Right lobe of liver (tissue), 6 donors: Measurements from ENCODE around the gene PTK6. TPM values are rescaled to one million over a fixed set of nuclear protein-coding genes. Genes with fewer than 3 reads are reported as not detected.

ENCODE experiments used
- ATAC-seq, 4 donors: fragments of 200-7000 bp; cut with Tn5 transposase; one replicate each; pipeline ENCODE4 v1.9.1; 2020; ENCODE audit warnings: mild to moderate bottlenecking in 4 of 4, moderate library complexity in 4 of 4
- DNase-seq, 3 donors: peaks; one replicate each; pipeline ENCODE4 v3.0.0-alpha.2; 2020
- H3K27ac ChIP-seq, 3 donors: fragments of 200-600 bp; one replicate each; pipeline ENCODE4 v1.8.0; 2022
- H3K27me3 ChIP-seq, 2 donors: fragments of 200-600 bp; one replicate each; pipeline ENCODE4 v1.8.0; 2022
- H3K36me3 ChIP-seq, 4 donors: fragments of 200-600 bp; sonication (generic) in 1 of 4; one replicate each; pipeline versions ENCODE4 v1.5.1 to v1.8.0; 2017 to 2022; ENCODE audit warnings: control low read depth in 1 of 4
- H3K4me1 ChIP-seq, 4 donors: fragments of 200-600 bp; sonication (generic) in 1 of 4; one replicate each; pipeline versions ENCODE4 v1.5.1 to v1.8.0; 2017 to 2022; ENCODE audit warnings: control low read depth in 1 of 4
- H3K4me3 ChIP-seq, 3 donors: fragments of 200-600 bp; one replicate each; pipeline ENCODE4 v1.8.0; 2022
- H3K9me3 ChIP-seq, 4 donors: fragments of 200-600 bp; sonication (generic) in 1 of 4; one replicate each; pipeline versions ENCODE4 v1.5.1 to v1.8.0; 2017 to 2022; ENCODE audit warnings: control low read depth in 1 of 4
- CTCF ChIP-seq, 4 donors: fragments of 200-600 bp in 3 of 4; fragments of 450-650 bp in 1 of 4; IDR thresholded peaks; one replicate each; pipeline versions ENCODE4 v1.5.1 to v1.8.0; 2016 to 2022; ENCODE audit warnings: antibody characterized with exemption in 4 of 4, mild to moderate bottlenecking in 2 of 4
- POLR2A ChIP-seq: fragments of 450-650 bp; IDR thresholded peaks from one replicate; pipeline ENCODE4 v1.6.1; 2017; ENCODE audit warnings: antibody characterized with exemption, mild to moderate bottlenecking
- WGBS: methylation state at CpG from one replicate; pipeline ENCODE4 v1.1.6; 2018; ENCODE audit warnings: low coverage, low lambda C conversion rate; ENCODE audit not compliant: insufficient coverage; ENCODE audit errors: missing lambda C conversion rate; 5-methylcytosine and 5-hydroxymethylcytosine counted together
- intact Hi-C, 2 donors: fragments of 100-400 bp; cut with DNase I; formaldehyde crosslinking; loops; one replicate each; pipeline versions ENCODE4 v1.11.2 to v1.14.1; 2022
- total RNA-seq, 6 experiments: library from RNA; depleted of rRNA in 2 of 6; stranded (reverse); fragments of >200 nt in 2 of 6; fragmentation: NEBNext Ultra II Directional in 3 of 6; extraction: Animal tissue kit (Norgen Biotek cat#: 25700) in 3 of 6; gene quantifications; one replicate each; pipeline versions ENCODE4 v1.1.0 to v1.2.4, GENCODE V29; 2016 to 2023
- donor health status: DM: no; HTN: yes; CAD: no.
- donor health status: DM: no; HTN: no; CAD: no.
- donor health status: DM: no; HTN: no; CAD: no.
- donor health status: DM: no; HTN: yes; CAD: no.
- donor health status: DM: no; HTN: yes; CAD: no.

PTK6 gene
- total RNA-seq, 6 experiments from 2014 or later = 0.78 to 11.0 (median 3.6) TPM

GRCh38 chr20:63525971-63526370, 11.2 kb downstream of the PTK6 start:
- DNase-seq = peak in 1 of 3 donors; percentile 34
- TF ChIP-seq CTCF (IDR thresholded peaks at IDR 0.05) (no peak), POLR2A (no peak)
- intact Hi-C loops = no loop called here

GRCh38 chr20:63525185-63525584, 12.0 kb downstream of the PTK6 start:
- H3K9me3 ChIP-seq = no peaks in the 10 kb centered on the region
- ATAC-seq (no peak), DNase-seq (no peak)
- WGBS = 78% methylated on average over 3 of the region's 3 CpGs
- TF ChIP-seq POLR2A (no peak), CTCF (IDR thresholded peaks at IDR 0.05) (no peak)
- intact Hi-C loops = no loop called here
- peaks cover 0 to 7% (median 2%) of the 10 kb centered on the region in 4 donors for H3K4me1 ChIP-seq
- H3K4me3 ChIP-seq = no peak overlapping the region
- H3K27ac ChIP-seq = no peak overlapping the region
- no peaks in the 10 kb centered on the region for H3K36me3 ChIP-seq
- H3K27me3 ChIP-seq = no peaks in the 10 kb centered on the region

More at GRCh38 chr20:63525971-63526370, 11.2 kb downstream of the PTK6 start:
- Histone ChIP-seq H3K4me1 (peaks cover 0 to 6% (median 2%) of the 10 kb centered on the region in 4 donors), H3K4me3 (no peak overlapping the region), H3K27me3 (no peaks in the 10 kb centered on the region), H3K27ac (no peak overlapping the region), H3K36me3 (no peaks in the 10 kb centered on the region), H3K9me3 (no peaks in the 10 kb centered on the region)
- 6% methylated on average over 2 of the region's 2 CpGs for WGBS
- ATAC-seq = no peak

GRCh38 chr20:63522981-63523611, 14.1 kb downstream of the PTK6 start:
- no peak for ATAC-seq
- H3K27ac ChIP-seq = no peak overlapping the region
- WGBS = no CpG with 5 or more reads among the region's 11 CpGs
- no peaks in the 10 kb centered on the region for H3K27me3 ChIP-seq
- peak in 2 of 3 donors; percentile 28 to 53 for DNase-seq
- no peak overlapping the region for H3K4me3 ChIP-seq
- intact Hi-C loops = no loop called here
- H3K4me1 ChIP-seq = peaks cover 0 to 10% (median 2%) of the 10 kb centered on the region in 4 donors
- TF ChIP-seq POLR2A (no peak), CTCF (IDR thresholded peaks at IDR 0.05) (no peak)
- H3K9me3 ChIP-seq = no peaks in the 10 kb centered on the region
- H3K36me3 ChIP-seq = no peaks in the 10 kb centered on the region

GRCh38 chr20:63522091-63522868, 14.9 kb downstream of the PTK6 start:
- ATAC-seq (no peak), DNase-seq (peak; percentile 21 to 48 (median 42))
- H3K4me3 ChIP-seq = no peak overlapping the region
- no peak overlapping the region for H3K27ac ChIP-seq
- H3K9me3 ChIP-seq = no peaks in the 10 kb centered on the region
- H3K36me3 ChIP-seq = no peaks in the 10 kb centered on the region
- intact Hi-C loops = no loop called here
- TF ChIP-seq POLR2A = no peak
- no peak for TF ChIP-seq CTCF (IDR thresholded peaks at IDR 0.05)
- H3K27me3 ChIP-seq = no peaks in the 10 kb centered on the region
- WGBS = 52% methylated on average over 3 of the region's 13 CpGs
- H3K4me1 ChIP-seq = peaks cover 0 to 10% (median 2%) of the 10 kb centered on the region in 4 donors
